Esophagus squamous epithelium (tissue), 5 donors: ENCODE data around the gene GPR35. TPM values are rescaled to one million over a fixed set of nuclear protein-coding genes. Genes with fewer than 3 reads are reported as not detected.

Source experiments
- DNase-seq: peaks from one replicate; lab custom pipeline; 2025; lab: John Stamatoyannopoulos, UW
- H3K27ac ChIP-seq, 4 donors: fragments of 200-600 bp; sonication (generic); one replicate each; pipeline ENCODE4 v1.5.1; 2016 to 2019; ENCODE audit warnings: mild to moderate bottlenecking in 1 of 4
- H3K27me3 ChIP-seq, 4 donors: fragments of 200-600 bp; sonication (generic); 1 replicate in 3 of 4; 2 replicates in 1 of 4; pipeline versions ENCODE4 v1.5.1 to v1.6.0; 2017 to 2021; ENCODE audit warnings: antibody characterized with exemption in 1 of 4
- H3K36me3 ChIP-seq, 3 donors: fragments of 200-600 bp; sonication (generic); one replicate each; pipeline ENCODE4 v1.5.1; 2016 to 2019
- H3K4me1 ChIP-seq, 3 donors: fragments of 200-600 bp; sonication (generic); one replicate each; pipeline ENCODE4 v1.5.1; 2017 to 2019
- H3K4me3 ChIP-seq, 4 donors: fragments of 200-600 bp; sonication (generic); 1 replicate in 3 of 4; 2 replicates in 1 of 4; pipeline ENCODE4 v1.5.1; 2016 to 2019; ENCODE audit warnings: mild to moderate bottlenecking in 2 of 4, moderate library complexity in 1 of 4
- H3K9me3 ChIP-seq, 3 donors: fragments of 200-600 bp; sonication (generic); one replicate each; pipeline ENCODE4 v1.5.1; 2016 to 2019
- CTCF ChIP-seq, 6 experiments: fragments of 450-650 bp in 4 of 6; fragments of 200-600 bp in 2 of 6; sonication (generic) in 2 of 6; IDR thresholded peaks; one replicate each; pipeline ENCODE4 v1.5.1; 2016 to 2019; ENCODE audit warnings: antibody characterized with exemption in 6 of 6, mild to moderate bottlenecking in 4 of 6, moderate library complexity in 4 of 6
- POLR2A ChIP-seq, 4 donors: fragments of 450-650 bp; IDR thresholded peaks; one replicate each; pipeline ENCODE4 v1.6.1; 2017; ENCODE audit warnings: antibody characterized with exemption in 4 of 4, mild to moderate bottlenecking in 4 of 4, moderate library complexity in 3 of 4
- WGBS, 2 donors: methylation state at CpG; one replicate each; pipeline ENCODE4 v1.1.5; 2018; 5-methylcytosine and 5-hydroxymethylcytosine counted together
- intact Hi-C: fragments of 100-400 bp; cut with DNase I; formaldehyde crosslinking; loops from one replicate; pipeline ENCODE4 v1.15.0; 2022
- total RNA-seq, 4 donors: library from RNA; depleted of rRNA; stranded (reverse); fragments of >200 nt; gene quantifications; one replicate each; pipeline ENCODE4 v1.1.0, GENCODE V29; 2016
- donor health status: DM: yes; HTN: yes; CAD: no.

GPR35 gene
- total RNA-seq, 4 donors from 2014 or later = 0.31 to 3.2 (median 1.3) TPM

DNA sequence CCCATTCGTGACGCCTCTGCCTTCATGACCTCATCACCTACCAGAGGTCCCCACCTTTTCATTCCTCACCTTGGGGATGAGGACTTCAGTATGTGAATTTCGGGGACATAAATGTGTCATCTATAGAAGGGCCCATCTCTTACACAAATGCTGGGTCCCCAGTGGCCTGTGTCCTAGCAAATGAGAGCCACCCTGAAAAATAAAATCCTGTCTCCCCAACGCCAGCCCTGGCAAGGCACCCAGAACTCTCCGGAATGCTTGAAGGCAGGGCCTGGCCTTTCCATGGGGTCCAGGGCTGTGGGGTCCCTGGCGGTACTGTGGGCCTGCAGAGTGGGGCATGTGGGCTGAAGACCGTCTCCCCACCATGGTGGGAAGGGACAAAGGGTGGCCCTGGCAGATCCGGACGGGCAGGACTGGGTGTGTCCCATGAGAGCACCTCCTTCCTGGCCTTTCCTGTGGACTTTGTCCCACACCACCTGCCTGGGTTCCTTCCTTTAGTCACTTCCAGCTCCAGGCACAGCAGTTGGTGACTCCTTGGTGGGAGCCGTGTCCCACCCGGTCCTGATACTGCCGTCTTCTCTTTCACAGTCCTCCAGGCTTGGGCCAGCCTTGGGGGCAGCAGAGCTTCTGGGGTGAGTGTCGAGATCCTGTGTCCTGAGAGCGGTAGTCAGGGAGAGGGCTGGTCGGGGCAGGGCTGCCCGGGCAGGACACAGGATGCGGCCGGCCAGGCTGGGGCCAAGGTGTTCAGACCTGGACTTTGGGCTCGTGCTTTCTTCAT, 20.2 kb upstream of the GPR35 start:
- Histone ChIP-seq H3K9me3 (no peaks in the 10 kb centered on the region), H3K4me3 (no peak overlapping the region), H3K27ac (no peak overlapping the region), H3K4me1 (peaks cover 0 to 6% (median 4%) of the 10 kb centered on the region in 3 donors), H3K27me3 (no peaks in the 10 kb centered on the region), H3K36me3 (peaks cover 0 to 25% (median 0%) of the 10 kb centered on the region in 3 donors)
- WGBS, 2 donors = 79 to 90% methylated on average over 6 to 15 of the region's 19 CpGs
- no peak for DNase-seq
- TF ChIP-seq CTCF (IDR thresholded peaks at IDR 0.05) (no peak), POLR2A (IDR thresholded peaks at IDR 0.05) (no peak)
- intact Hi-C loops = no loop called here

DNA sequence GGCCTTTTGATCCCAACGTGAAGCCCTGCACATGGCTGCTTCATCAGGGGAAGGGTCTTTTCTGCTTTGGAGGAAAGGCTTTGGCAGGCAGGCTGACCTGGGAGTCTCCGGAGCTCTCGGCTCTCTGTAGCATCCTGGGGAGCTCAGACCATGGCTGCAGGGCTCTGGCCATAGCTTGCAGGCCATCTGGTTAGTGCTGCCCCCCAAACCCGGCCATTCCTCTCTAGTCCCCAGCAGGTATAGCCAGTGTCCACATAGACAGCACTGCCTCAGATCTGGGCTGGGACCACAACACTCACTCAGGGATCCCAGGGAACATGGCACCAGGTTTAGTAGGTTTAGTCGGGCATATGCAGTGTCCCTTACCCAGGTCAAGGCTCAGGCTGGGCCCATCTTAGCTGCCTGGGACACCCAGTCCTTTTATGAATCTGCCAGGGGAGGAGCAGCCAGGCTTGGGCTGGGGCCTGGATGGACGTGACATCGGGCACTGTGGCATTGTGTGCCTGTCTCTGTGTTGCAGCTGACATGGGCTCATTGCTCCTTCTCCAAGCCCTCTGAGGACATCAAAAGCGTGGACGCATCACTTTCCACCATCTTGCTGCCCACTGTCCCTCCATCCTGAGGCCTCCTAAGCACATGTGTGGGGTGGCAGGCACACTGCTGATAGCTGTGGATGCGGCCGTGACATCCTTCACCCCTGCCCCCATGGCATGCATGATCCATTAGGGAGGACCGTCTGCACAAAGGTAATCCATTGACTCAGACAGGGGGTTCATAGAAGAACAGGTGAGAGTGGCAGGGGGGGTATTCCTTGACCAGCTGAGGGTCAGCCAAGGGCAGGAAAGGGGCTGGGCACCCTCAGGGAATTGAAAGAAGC, 19.2 kb upstream of the GPR35 start:
- no peak overlapping the region for H3K27ac ChIP-seq
- H3K36me3 ChIP-seq = peaks cover 0 to 15% (median 0%) of the 10 kb centered on the region in 3 donors
- 67 to 82% methylated on average over 3 to 5 of the region's 12 CpGs for WGBS, 2 donors
- H3K4me3 ChIP-seq = no peak overlapping the region
- DNase-seq = no peak
- TF ChIP-seq POLR2A (IDR thresholded peaks at IDR 0.05) (no peak), CTCF (IDR thresholded peaks at IDR 0.05) (no peak)
- H3K4me1 ChIP-seq = peaks cover 0 to 6% (median 4%) of the 10 kb centered on the region in 3 donors
- no peaks in the 10 kb centered on the region for H3K27me3 ChIP-seq
- H3K9me3 ChIP-seq = no peaks in the 10 kb centered on the region
- intact Hi-C loops = no loop called here

DNA sequence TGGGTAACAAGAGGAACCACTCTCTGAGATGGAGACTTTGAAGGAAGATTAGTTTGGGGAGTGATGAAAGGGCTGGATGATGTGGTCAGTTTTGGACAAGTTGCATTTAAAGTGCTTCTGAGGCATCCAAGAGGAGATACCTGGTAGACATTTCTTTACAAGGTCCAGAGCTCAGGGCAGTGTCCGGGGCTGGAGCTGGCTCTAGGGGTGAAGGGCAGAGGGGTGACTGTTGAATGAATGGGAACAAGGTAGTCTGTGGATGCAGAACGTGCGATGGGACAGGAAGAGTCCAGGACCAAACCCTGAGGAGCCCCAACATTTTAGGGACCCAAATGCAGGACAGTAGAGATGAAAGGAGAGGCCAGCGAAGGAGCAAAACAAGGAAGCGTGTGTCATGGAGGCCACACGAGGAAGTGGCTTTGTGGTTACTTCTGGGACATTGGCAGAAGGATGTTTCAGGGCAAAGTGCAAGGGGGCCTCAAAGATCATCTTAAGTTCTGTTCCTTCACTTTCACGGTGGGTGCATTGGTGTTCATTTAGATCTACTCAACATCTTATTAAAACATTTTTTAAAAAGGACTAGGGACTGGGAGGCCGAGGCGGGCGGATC, 13.6 kb upstream of the GPR35 start:
- Histone ChIP-seq H3K9me3 (no peaks in the 10 kb centered on the region), H3K27me3 (no peaks in the 10 kb centered on the region), H3K4me1 (peaks cover 0 to 3% (median 0%) of the 10 kb centered on the region in 3 donors), H3K27ac (no peak overlapping the region), H3K4me3 (no peak overlapping the region), H3K36me3 (no peaks in the 10 kb centered on the region)
- intact Hi-C loops = no loop called here
- no peak for DNase-seq
- WGBS, 2 donors = 89 to 90% methylated on average over 8 to 10 of the region's 10 CpGs
- TF ChIP-seq CTCF (IDR thresholded peaks at IDR 0.05) (no peak), POLR2A (IDR thresholded peaks at IDR 0.05) (no peak)

- H3K27ac ChIP-seq = no peak overlapping the region
- H3K4me1 ChIP-seq = peaks cover 0 to 3% (median 0%) of the 10 kb centered on the region in 3 donors
- WGBS, 2 donors = 92 to 93% methylated on average over 4 of the region's 4 CpGs
- intact Hi-C loops = no loop called here
- H3K9me3 ChIP-seq = no peaks in the 10 kb centered on the region
- TF ChIP-seq CTCF (IDR thresholded peaks at IDR 0.05) (no peak), POLR2A (IDR thresholded peaks at IDR 0.05) (no peak)
- H3K36me3 ChIP-seq = no peaks in the 10 kb centered on the region
- no peak overlapping the region for H3K4me3 ChIP-seq
- DNase-seq = no peak
- no peaks in the 10 kb centered on the region for H3K27me3 ChIP-seq
Measured at GRCh38 chr2:240613781-240614180, 11.5 kb upstream of the GPR35 start.
